Keratinocyte (primary cell): ENCODE data around the gene TRIM56. TPM values are rescaled to one million over a fixed set of nuclear protein-coding genes. Genes with fewer than 3 reads are reported as not detected.

Experiments
- DNase-seq: peaks from one replicate; pipeline ENCODE4 v3.0.0-alpha.2; 2011; ENCODE audit warnings: low read depth, missing footprints, low spot score
- FAIRE-seq: peaks from 2 replicates; lab custom pipeline; 2011; peaks lifted over from hg19 to GRCh38; lab: Jason Lieb, UNC
- H2AFZ ChIP-seq: 2 replicates; pipeline ENCODE4 v1.6.0; 2012; ENCODE audit warnings: low read length, control low read depth, inconsistent platforms; ENCODE audit not compliant: control insufficient read depth
- H3K27ac ChIP-seq: 2 replicates; pipeline ENCODE4 v1.5.1; 2011; ENCODE audit warnings: low read length; ENCODE audit not compliant: control insufficient read depth, insufficient read depth
- H3K27me3 ChIP-seq: 3 replicates; pipeline ENCODE4 v1.6.0; 2011; ENCODE audit warnings: low read length; ENCODE audit not compliant: control insufficient read depth, insufficient read depth; ENCODE audit errors: extremely low read depth
- H3K36me3 ChIP-seq, 2 experiments: 2 replicates in 1 of 2; 3 replicates in 1 of 2; pipeline ENCODE4 v1.5.1; 2011; ENCODE audit warnings: low read length in 2 of 2, mild to moderate bottlenecking in 1 of 2; ENCODE audit not compliant: control insufficient read depth in 2 of 2, insufficient read depth in 2 of 2; ENCODE audit errors: extremely low read depth in 1 of 2
- H3K4me1 ChIP-seq: 3 replicates; pipeline ENCODE4 v1.5.1; 2011; ENCODE audit warnings: low read length; ENCODE audit not compliant: control insufficient read depth, insufficient read depth; ENCODE audit errors: extremely low read depth
- H3K4me2 ChIP-seq: 3 replicates; pipeline ENCODE4 v1.6.0; 2011; ENCODE audit warnings: low read depth, low read length; ENCODE audit not compliant: control insufficient read depth, insufficient read depth; ENCODE audit errors: extremely low read depth
- H3K4me3 ChIP-seq, 3 experiments: fragments of 200-600 bp in 1 of 3; sonication (generic) in 1 of 3; 2 replicates in 2 of 3; 3 replicates in 1 of 3; pipeline ENCODE4 v1.5.1; 2011 to 2016; ENCODE audit warnings: low read length in 3 of 3, mild to moderate bottlenecking in 3 of 3, control low read depth in 2 of 3, inconsistent platforms in 1 of 3, low read depth in 1 of 3, mixed read lengths in 1 of 3, mixed run types in 1 of 3, moderate library complexity in 1 of 3; ENCODE audit not compliant: control insufficient read depth in 2 of 3, insufficient read depth in 2 of 3; ENCODE audit errors: extremely low read depth in 1 of 3
- H3K79me2 ChIP-seq: 2 replicates; pipeline ENCODE4 v1.6.0; 2012; ENCODE audit warnings: low read length; ENCODE audit not compliant: control insufficient read depth, insufficient read depth
- H3K9ac ChIP-seq: 3 replicates; pipeline ENCODE4 v1.6.0; 2011; ENCODE audit warnings: low read length; ENCODE audit not compliant: control insufficient read depth, insufficient read depth; ENCODE audit errors: extremely low read depth
- H3K9me1 ChIP-seq: 3 replicates; pipeline ENCODE4 v1.6.0; 2011; ENCODE audit warnings: low read length; ENCODE audit not compliant: control insufficient read depth, insufficient read depth; ENCODE audit errors: extremely low read depth
- H3K9me3 ChIP-seq: 2 replicates; pipeline ENCODE4 v1.5.1; 2012; ENCODE audit warnings: low read depth, low read length; ENCODE audit not compliant: control insufficient read depth
- H4K20me1 ChIP-seq: 3 replicates; pipeline ENCODE4 v1.6.0; 2011; ENCODE audit warnings: low read length; ENCODE audit not compliant: control insufficient read depth, insufficient read depth; ENCODE audit errors: extremely low read depth
- EZH2 ChIP-seq: IDR thresholded peaks from one replicate; pipeline ENCODE4 v1.6.1; 2012; ENCODE audit warnings: inconsistent platforms, mild to moderate bottlenecking, low read length, moderate library complexity
- dilution Hi-C: fragments of 300-500 bp; cut with MboI; formaldehyde crosslinking; loops from one replicate; pipeline ENCODE4 v1.7.0; 2020; ENCODE audit warnings: low sequenced_read_pairs; ENCODE audit not compliant: extremely low pct_ligation_motif_present
- polyA plus RNA-seq, 5 experiments: library from polyadenylated mRNA; depleted of rRNA in 3 of 5; stranded (reverse) in 3 of 5; stranded (forward) in 1 of 5; unstranded in 1 of 5; fragments of >200 nt; gene quantifications; 1 replicate in 1 of 5; 2 replicates in 3 of 5; 3 replicates in 1 of 5; pipeline versions ENCODE4 v1.2.1 to v1.2.3, GENCODE V29; 2011 to 2012; ENCODE audit warnings: missing spikeins in 2 of 5, low read depth in 1 of 5, low replicate concordance in 1 of 5
- TF ChIP-seq, protein P1 (sequence below), 3 experiments: IDR thresholded peaks in 1 of 3; conservative IDR thresholded peaks in 1 of 3; optimal IDR thresholded peaks in 1 of 3; 2 replicates in 2 of 3; 3 replicates in 1 of 3; pipeline versions ENCODE3 to v1.5.1; 2011; ENCODE audit warnings: low read length in 3 of 3, mild to moderate bottlenecking in 3 of 3, moderate library complexity in 2 of 3, control low read depth in 1 of 3, inconsistent platforms in 1 of 3; ENCODE audit not compliant: insufficient read depth in 2 of 3; ENCODE audit errors: extremely low read depth in 1 of 3

The TRIM56 gene
- polyA plus RNA-seq, 1 donor (not counting 4 experiments of a cell fraction or from before 2014, with no cell fraction given), result 3.6 TPM

DNA sequence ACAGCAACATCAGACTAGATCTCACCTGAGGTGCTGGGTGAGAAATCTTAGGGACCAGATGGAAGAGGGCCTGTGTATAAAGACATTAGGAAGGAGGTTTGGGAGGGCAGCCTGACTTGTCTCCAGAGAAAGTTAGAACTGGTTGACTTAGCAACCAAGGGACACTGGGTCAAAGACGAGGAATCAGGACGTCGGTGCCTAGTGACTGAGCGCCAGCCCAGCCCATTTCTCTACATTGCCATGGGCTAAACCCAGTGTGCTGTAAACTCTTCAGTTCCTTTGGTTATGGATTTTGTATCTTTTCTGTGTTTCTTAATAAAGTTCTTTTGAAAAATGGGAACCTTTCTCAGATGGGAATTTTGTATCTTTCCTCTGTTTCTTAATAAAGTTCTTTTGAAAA lies 12.3 kb downstream of the TRIM56 start:
- H3K36me3 ChIP-seq, result no peaks in the 10 kb centered on the region
- no peak overlapping the region for H3K9ac ChIP-seq
- FAIRE-seq, result no peak
- H3K79me2 ChIP-seq, result no peaks in the 10 kb centered on the region
- H3K4me2 ChIP-seq, result no peak overlapping the region
- no peak overlapping the region for H2AFZ ChIP-seq
- H3K27ac ChIP-seq, result no peak overlapping the region
- H3K4me1 ChIP-seq, result peaks cover 43% of the 10 kb centered on the region
- no peak for TF ChIP-seq EZH2
- TF ChIP-seq, protein P1, sequence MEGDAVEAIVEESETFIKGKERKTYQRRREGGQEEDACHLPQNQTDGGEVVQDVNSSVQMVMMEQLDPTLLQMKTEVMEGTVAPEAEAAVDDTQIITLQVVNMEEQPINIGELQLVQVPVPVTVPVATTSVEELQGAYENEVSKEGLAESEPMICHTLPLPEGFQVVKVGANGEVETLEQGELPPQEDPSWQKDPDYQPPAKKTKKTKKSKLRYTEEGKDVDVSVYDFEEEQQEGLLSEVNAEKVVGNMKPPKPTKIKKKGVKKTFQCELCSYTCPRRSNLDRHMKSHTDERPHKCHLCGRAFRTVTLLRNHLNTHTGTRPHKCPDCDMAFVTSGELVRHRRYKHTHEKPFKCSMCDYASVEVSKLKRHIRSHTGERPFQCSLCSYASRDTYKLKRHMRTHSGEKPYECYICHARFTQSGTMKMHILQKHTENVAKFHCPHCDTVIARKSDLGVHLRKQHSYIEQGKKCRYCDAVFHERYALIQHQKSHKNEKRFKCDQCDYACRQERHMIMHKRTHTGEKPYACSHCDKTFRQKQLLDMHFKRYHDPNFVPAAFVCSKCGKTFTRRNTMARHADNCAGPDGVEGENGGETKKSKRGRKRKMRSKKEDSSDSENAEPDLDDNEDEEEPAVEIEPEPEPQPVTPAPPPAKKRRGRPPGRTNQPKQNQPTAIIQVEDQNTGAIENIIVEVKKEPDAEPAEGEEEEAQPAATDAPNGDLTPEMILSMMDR (optimal IDR thresholded peaks at IDR 0.05 in 1 of 3, IDR thresholded peaks at IDR 0.05 in 1 of 3, conservative IDR thresholded peaks at IDR 0.05 in 1 of 3; ENCODE audit: extremely low read depth in 1 of 3, insufficient read depth in 2 of 3, low read length in 3 of 3), result no peak
- no peaks in the 10 kb centered on the region for H3K27me3 ChIP-seq
- no peak for DNase-seq
- dilution Hi-C loops, result no loop called here
- no peaks in the 10 kb centered on the region for H3K9me3 ChIP-seq
- no peak overlapping the region for H3K4me3 ChIP-seq
- no peaks in the 10 kb centered on the region for H4K20me1 ChIP-seq
- H3K9me1 ChIP-seq, result no peaks in the 10 kb centered on the region

GRCh38 chr7:101099969-101100781 lies 14.9 kb downstream of the TRIM56 start:
- H3K4me1 ChIP-seq, result peaks cover 48% of the 10 kb centered on the region
- peak overlapping the region; percentile 62 for H2AFZ ChIP-seq
- peak; percentile 90 for FAIRE-seq

More at GRCh38 chr7:101099969-101100781, 14.9 kb downstream of the TRIM56 start:
- TF ChIP-seq, protein P1 (optimal IDR thresholded peaks at IDR 0.05 in 1 of 3, IDR thresholded peaks at IDR 0.05 in 1 of 3, conservative IDR thresholded peaks at IDR 0.05 in 1 of 3; ENCODE audit: extremely low read depth in 1 of 3, insufficient read depth in 2 of 3, low read length in 3 of 3), result no peak
- TF ChIP-seq EZH2, result no peak
- Histone ChIP-seq H3K27me3 (no peaks in the 10 kb centered on the region), H4K20me1 (no peaks in the 10 kb centered on the region), H3K79me2 (no peaks in the 10 kb centered on the region), H3K4me2 (peak overlapping the region; percentile 78), H3K4me3 (no peak overlapping the region), H3K36me3 (no peaks in the 10 kb centered on the region), H3K9me3 (no peaks in the 10 kb centered on the region), H3K27ac (peak overlapping the region; percentile 94), H3K9ac (peak overlapping the region; percentile 81), H3K9me1 (no peaks in the 10 kb centered on the region)
- peak; percentile 93 for DNase-seq
- dilution Hi-C loops, result no loop called here
